HG03045 (cell line): ENCODE data around the gene DAZAP2.
"Not testable (repeated sequence)": the region's sequence is repeated elsewhere in the genome, so short reads cannot be mapped to it uniquely, and the experiment has no call there.

Experiments used
- ATAC-seq: cut with Tn5 transposase; IDR thresholded peaks from one replicate; pipeline ENCODE4 v1.9.1; 2021; ENCODE audit warnings: mild to moderate bottlenecking, moderate library complexity; ENCODE audit not compliant: unreplicated experiment

Gene DAZAP2

GRCh38 chr12:51246254-51246853 lies 7.7 kb downstream of the DAZAP2 start:
- ATAC-seq = no peak

GRCh38 chr12:51247523-51248206 lies 9.0 kb downstream of the DAZAP2 start:
- no peak for ATAC-seq

GRCh38 chr12:51253276-51253675 lies 14.7 kb downstream of the DAZAP2 start:
- no peak for ATAC-seq

GRCh38 chr12:51254536-51254935 lies 15.9 kb downstream of the DAZAP2 start:
- ATAC-seq = no peak

GRCh38 chr12:51259600-51259999 lies 21.0 kb downstream of the DAZAP2 start:
- ATAC-seq = not testable (repeated sequence)

- no peak for ATAC-seq
Observed at GRCh38 chr12:51262758-51263177, 24.1 kb downstream of the DAZAP2 start.

GRCh38 chr12:51263341-51263740 lies 24.7 kb downstream of the DAZAP2 start:
- ATAC-seq = no peak

- ATAC-seq = no peak
Observed at GRCh38 chr12:51264297-51264696, 25.7 kb downstream of the DAZAP2 start.

GRCh38 chr12:51265024-51265423 lies 26.4 kb downstream of the DAZAP2 start:
- ATAC-seq = no peak

- peak; percentile 66 for ATAC-seq
Observed at GRCh38 chr12:51269174-51270066, 30.8 kb downstream of the DAZAP2 start.

- peak; percentile 68 for ATAC-seq
Observed at GRCh38 chr12:51270067-51270950, 31.7 kb downstream of the DAZAP2 start, which contains the start of gene SMAGP. Gene SMAGP, minus strand, starts transcription at chr12:51270415. Its CDS starts 1,137 bp downstream, at chr12:51269278.

- no peak for ATAC-seq
Observed at GRCh38 chr12:51270951-51271518, 32.4 kb downstream of the DAZAP2 start.

- ATAC-seq = not testable (repeated sequence)
Observed at GRCh38 chr12:51272810-51273209, 34.2 kb downstream of the DAZAP2 start.

- no peak for ATAC-seq
Observed at GRCh38 chr12:51275088-51275487, 36.5 kb downstream of the DAZAP2 start.

GRCh38 chr12:51281202-51281924 lies 42.7 kb downstream of the DAZAP2 start:
- ATAC-seq = no peak

- no peak for ATAC-seq
Observed at GRCh38 chr12:51285843-51286242, 47.2 kb downstream of the DAZAP2 start.

- ATAC-seq = not testable (repeated sequence)
Observed at GRCh38 chr12:51291603-51292513, 53.2 kb downstream of the DAZAP2 start.
